Fibroblast of gingiva (primary cell): ENCODE data around the gene EPM2A.

ENCODE experiments used
- DNase-seq: peaks from one replicate; pipeline ENCODE4 v3.0.0-alpha.2; 2011; ENCODE audit warnings: low read depth

The EPM2A gene

GRCh38 chr6:145602726-145603326, 132.5 kb downstream of the EPM2A start:
- DNase-seq = no peak

GRCh38 chr6:145601397-145601796, 133.9 kb downstream of the EPM2A start:
- DNase-seq = no peak

- DNase-seq = no peak
These were observed 135.0 kb downstream of the EPM2A start for GRCh38 chr6:145600299-145600698.

- peak; percentile 32 for DNase-seq
These were observed 146.3 kb downstream of the EPM2A start for GRCh38 chr6:145588981-145589380.

GRCh38 chr6:145587334-145587733, 148.0 kb downstream of the EPM2A start:
- DNase-seq = no peak

DNA sequence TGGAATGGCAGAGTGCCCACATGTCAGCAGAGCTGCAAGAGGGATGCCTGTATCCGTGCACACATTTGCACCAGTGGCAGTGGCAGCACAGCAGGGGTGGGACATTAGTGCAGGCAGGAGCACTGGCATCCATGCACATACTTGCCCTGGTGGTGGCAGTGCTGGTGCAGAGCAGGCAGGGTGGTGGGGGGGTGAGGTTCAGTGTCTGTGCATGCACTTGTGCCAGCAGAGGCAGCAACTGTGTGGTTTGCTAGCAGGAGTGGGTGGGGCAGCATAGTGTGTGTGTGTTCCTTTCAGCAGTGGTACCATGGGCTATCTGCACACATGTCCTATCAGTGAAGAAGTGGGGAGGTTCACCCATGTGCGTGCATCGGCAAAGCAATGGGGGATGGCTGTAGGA, 151.6 kb downstream of the EPM2A start:
- DNase-seq = no peak
